IMR-90 (cell line): Measurements from ENCODE around the gene CD163L1. TPM values are rescaled to one million over a fixed set of nuclear protein-coding genes. Genes with fewer than 3 reads are reported as not detected.

Experiments used
- ATAC-seq: fragments of 200-7000 bp; cut with Tn5 transposase; 2 replicates; pipeline ENCODE4 v1.9.1; 2020; ENCODE audit warnings: low read depth, mild to moderate bottlenecking, moderate library complexity
- BruUV-seq: library from RNA; stranded (reverse); fragments of 400-500 nt; replicated peaks from 2 replicates; lab custom pipeline; 2021; lab: Mats Ljungman, UMichigan
- CTCF ChIA-PET: fragments of 300-600 bp; formaldehyde crosslinking; extraction: SDS; loops from one replicate; lab custom pipeline; 2021; ENCODE audit warnings: antibody characterized with exemption; lab: Yijun Ruan, JAX
- POLR2A ChIA-PET: fragments of 300-600 bp; sonication (Branson Sonifier 250); formaldehyde crosslinking; loops from one replicate; lab custom pipeline; 2022; ENCODE audit warnings: antibody characterized with exemption; ENCODE audit not compliant: unreplicated experiment; lab: Charles Lee
- DNase-seq: peaks from one replicate; pipeline ENCODE4 v3.0.0; 2013
- H2AFZ ChIP-seq: replicated peaks from 2 replicates; pipeline ENCODE3; 2013; ENCODE audit warnings: low read length, mild to moderate bottlenecking; ENCODE audit not compliant: poor library complexity
- H2AK5ac ChIP-seq: 2 replicates; pipeline ENCODE4 v1.6.1; 2013; ENCODE audit warnings: low read depth, low read length, inconsistent platforms
- H2AK9ac ChIP-seq: replicated peaks from 2 replicates; pipeline ENCODE3; 2013; ENCODE audit warnings: mild to moderate bottlenecking, low read depth, low read length, moderate library complexity; ENCODE audit not compliant: poor library complexity
- H2BK120ac ChIP-seq: 2 replicates; pipeline ENCODE4 v1.6.1; 2013; ENCODE audit warnings: low read depth, low read length, inconsistent platforms
- H2BK15ac ChIP-seq: 3 replicates; pipeline ENCODE4 v1.6.1; 2013; ENCODE audit warnings: low read depth, low read length, inconsistent platforms
- H2BK20ac ChIP-seq: 2 replicates; pipeline ENCODE4 v1.6.1; 2013; ENCODE audit warnings: low read depth, mild to moderate bottlenecking, inconsistent platforms, low read length, moderate library complexity
- H2BK5ac ChIP-seq: 2 replicates; pipeline ENCODE4 v1.6.1; 2013; ENCODE audit warnings: mild to moderate bottlenecking, low read depth, low read length, inconsistent platforms; ENCODE audit not compliant: poor library complexity, severe bottlenecking
- H3K14ac ChIP-seq: replicated peaks from 2 replicates; pipeline ENCODE4 v1.6.1; 2013; ENCODE audit warnings: low read depth, low read length, inconsistent platforms
- H3K18ac ChIP-seq: 2 replicates; pipeline ENCODE4 v1.6.1; 2013; ENCODE audit warnings: low read depth, low read length, control low read depth
- H3K23ac ChIP-seq: 2 replicates; pipeline ENCODE4 v1.6.1; 2013; ENCODE audit warnings: low read depth, low read length, inconsistent platforms
- H3K27ac ChIP-seq: 2 replicates; pipeline ENCODE4 v1.5.1; 2013; ENCODE audit warnings: mild to moderate bottlenecking, control low read depth, low read length; ENCODE audit not compliant: insufficient read depth
- H3K27me3 ChIP-seq: 2 replicates; pipeline ENCODE4 v1.6.1; 2013; ENCODE audit warnings: low read length; ENCODE audit not compliant: control insufficient read depth, insufficient read depth
- H3K36me3 ChIP-seq: 2 replicates; pipeline ENCODE4 v1.6.1; 2013; ENCODE audit warnings: low read length, mixed read lengths; ENCODE audit not compliant: control insufficient read depth, insufficient read depth
- H3K4ac ChIP-seq: 2 replicates; pipeline ENCODE4 v1.6.1; 2013; ENCODE audit warnings: low read depth, low read length, inconsistent platforms
- H3K4me1 ChIP-seq: 2 replicates; pipeline ENCODE4 v1.6.1; 2013; ENCODE audit warnings: low read length, mixed read lengths; ENCODE audit not compliant: control insufficient read depth, insufficient read depth
- H3K4me2 ChIP-seq: 2 replicates; pipeline ENCODE4 v1.6.1; 2013; ENCODE audit warnings: low read depth, mild to moderate bottlenecking, control low read depth, low read length, moderate library complexity
- H3K4me3 ChIP-seq: 2 replicates; pipeline ENCODE4 v1.5.1; 2013; ENCODE audit warnings: low read depth, mild to moderate bottlenecking, control low read depth, low read length, moderate library complexity; ENCODE audit not compliant: insufficient read depth
- H3K56ac ChIP-seq: 2 replicates; pipeline ENCODE4 v1.6.1; 2013; ENCODE audit warnings: low read length, inconsistent platforms; ENCODE audit not compliant: insufficient read depth; ENCODE audit errors: extremely low read depth
- H3K79me1 ChIP-seq, 2 experiments: 2 replicates each; pipeline ENCODE4 v1.6.1; 2013; ENCODE audit warnings: low read length in 2 of 2, inconsistent platforms in 1 of 2, low read depth in 1 of 2
- H3K9ac ChIP-seq: 2 replicates; pipeline ENCODE4 v1.6.1; 2013; ENCODE audit warnings: low read depth, low read length, control low read depth
- H3K9me1 ChIP-seq: 2 replicates; pipeline ENCODE4 v1.6.1; 2013; ENCODE audit warnings: low read length, inconsistent platforms; ENCODE audit not compliant: insufficient read depth
- H3K9me3 ChIP-seq: 2 replicates; pipeline ENCODE4 v1.6.1; 2013; ENCODE audit warnings: low read length; ENCODE audit not compliant: control insufficient read depth, insufficient read depth
- H4K20me1 ChIP-seq: 2 replicates; pipeline ENCODE4 v1.6.1; 2013; ENCODE audit warnings: low read length, inconsistent platforms; ENCODE audit not compliant: insufficient read depth
- H4K5ac ChIP-seq: 2 replicates; pipeline ENCODE4 v1.6.1; 2013; ENCODE audit warnings: mild to moderate bottlenecking, low read depth, low read length, control low read depth
- H4K8ac ChIP-seq, 2 experiments: 2 replicates each; pipeline ENCODE4 v1.6.1; 2013; ENCODE audit warnings: low read depth in 2 of 2, low read length in 2 of 2, control low read depth in 1 of 2, inconsistent platforms in 1 of 2
- H4K91ac ChIP-seq: 2 replicates; pipeline ENCODE4 v1.6.1; 2013; ENCODE audit warnings: low read depth, low read length, inconsistent platforms; ENCODE audit not compliant: insufficient read depth
- BHLHE40 ChIP-seq: fragments of 150-350 bp; IDR thresholded peaks from 2 replicates; pipeline ENCODE4 v1.6.1; 2016; ENCODE audit warnings: mild to moderate bottlenecking, low read depth, low read length
- CEBPB ChIP-seq: IDR thresholded peaks from 2 replicates; pipeline ENCODE4 v1.6.1; 2012; ENCODE audit warnings: low read depth, low read length, improper control_type of control experiment
- CTCF ChIP-seq: conservative IDR thresholded peaks from 2 replicates; pipeline ENCODE4 v1.5.1; 2012; ENCODE audit warnings: mild to moderate bottlenecking, low read depth, low read length, improper control_type of control experiment
- ELK1 ChIP-seq: fragments of 150-350 bp; IDR thresholded peaks from 2 replicates; pipeline ENCODE4 v1.6.1; 2016; ENCODE audit warnings: low read depth, mild to moderate bottlenecking, low read length, moderate library complexity, borderline replicate concordance
- FOS ChIP-seq: fragments of 150-350 bp; IDR thresholded peaks from 2 replicates; pipeline ENCODE4 v1.6.1; 2016; ENCODE audit warnings: low read depth, low read length
- MAFK ChIP-seq: IDR thresholded peaks from 2 replicates; pipeline ENCODE4 v1.6.1; 2012; ENCODE audit warnings: low read depth, low read length, improper control_type of control experiment
- MAZ ChIP-seq: IDR thresholded peaks from 2 replicates; pipeline ENCODE4 v1.6.1; 2012; ENCODE audit warnings: low read depth, mild to moderate bottlenecking, low read length, improper control_type of control experiment, moderate library complexity, borderline replicate concordance
- MXI1 ChIP-seq: IDR thresholded peaks from 2 replicates; pipeline ENCODE4 v1.6.1; 2012; ENCODE audit warnings: low read depth, mild to moderate bottlenecking, low read length, moderate library complexity, borderline replicate concordance
- NFE2L2 ChIP-seq: fragments of 150-350 bp; IDR thresholded peaks from 2 replicates; pipeline ENCODE4 v1.6.1; 2016; ENCODE audit warnings: low read depth, mild to moderate bottlenecking, low read length
- RAD21 ChIP-seq: IDR thresholded peaks from 2 replicates; pipeline ENCODE4 v1.6.1; 2012; ENCODE audit warnings: low read length, improper control_type of control experiment
- RCOR1 ChIP-seq: IDR thresholded peaks from 2 replicates; pipeline ENCODE4 v1.6.1; 2012; ENCODE audit warnings: mild to moderate bottlenecking, low read length, improper control_type of control experiment; ENCODE audit not compliant: insufficient replicate concordance
- RFX5 ChIP-seq: IDR thresholded peaks from 2 replicates; pipeline ENCODE4 v1.8.0; 2012; ENCODE audit warnings: low read depth, mild to moderate bottlenecking, low read length, moderate library complexity
- SMC3 ChIP-seq: fragments of 150-350 bp; IDR thresholded peaks from 2 replicates; pipeline ENCODE4 v1.6.1; 2016; ENCODE audit warnings: low read depth, mild to moderate bottlenecking, antibody characterized with exemption, low read length, moderate library complexity
- USF2 ChIP-seq: fragments of 150-350 bp; IDR thresholded peaks from 2 replicates; pipeline ENCODE4 v1.6.1; 2017; ENCODE audit warnings: mild to moderate bottlenecking, antibody characterized with exemption, low read length, low read depth
- WGBS, 2 experiments: methylation state at CpG; one replicate each; pipeline versions ENCODE4 v1.1.5 to v1.1.7; 2013; ENCODE audit warnings: missing lambda C conversion rate in 2 of 2; ENCODE audit not compliant: insufficient read length in 1 of 2; ENCODE audit errors: extremely low coverage in 2 of 2; 5-methylcytosine and 5-hydroxymethylcytosine counted together
- dilution Hi-C: fragments of 300-500 bp; cut with HindIII; formaldehyde crosslinking; loops from one replicate; pipeline ENCODE4 v1.14.3; 2018; ENCODE audit warnings: low sequenced_read_pairs; ENCODE audit not compliant: unreplicated experiment
- in situ Hi-C: fragments of 300-500 bp; cut with MboI; formaldehyde crosslinking; loops from 3 replicates; pipeline ENCODE4 v1.14.3; 2019; ENCODE audit warnings: low sequenced_read_pairs, inconsistent platforms, mixed read lengths
- intact Hi-C: fragments of 100-400 bp; cut with micrococcal nuclease; formaldehyde crosslinking; loops from 2 replicates; pipeline ENCODE4 v1.10.0; 2022
- polyA plus RNA-seq, 3 experiments: library from polyadenylated mRNA; depleted of rRNA; stranded (reverse); fragments of >200 nt; gene quantifications; 2 replicates each; pipeline ENCODE4 v1.2.3, GENCODE V29; 2012; ENCODE audit warnings: low replicate concordance in 1 of 3
- total RNA-seq: library from RNA; depleted of rRNA; stranded (reverse); fragments of >200 nt; gene quantifications from 2 replicates; pipeline ENCODE4 v1.2.3, GENCODE V29; 2012

CD163L1 gene
- total and polyA plus RNA-seq, 2 of the 4 experiments (the other 2 are of a cell fraction), result 0.50 to 1.6 TPM

GRCh38 chr12:7310070-7310469 lies 133.9 kb downstream of the CD163L1 start:
- Histone ChIP-seq H3K56ac (no peak overlapping the region), H3K9ac (no peak overlapping the region), H2BK120ac (no peak overlapping the region), H3K9me1 (no peaks in the 10 kb centered on the region), H4K5ac (no peak overlapping the region), H2AK9ac (no peak overlapping the region), H3K4me3 (no peak overlapping the region), H4K20me1 (no peaks in the 10 kb centered on the region), H2BK5ac (no peak overlapping the region), H3K27me3 (no peaks in the 10 kb centered on the region), H3K79me1 (no peaks in the 10 kb centered on the region), H2AK5ac (no peak overlapping the region), H2AFZ (no peak overlapping the region), H3K4ac (no peak overlapping the region), H3K4me1 (no peaks in the 10 kb centered on the region), H3K18ac (no peak overlapping the region), H3K23ac (no peak overlapping the region), H4K8ac (no peak overlapping the region), H2BK15ac (no peak overlapping the region), H3K4me2 (no peak overlapping the region), H3K14ac (no peak overlapping the region), H3K36me3 (no peaks in the 10 kb centered on the region), H3K27ac (no peak overlapping the region), H3K9me3 (no peaks in the 10 kb centered on the region), H4K91ac (no peak overlapping the region), H2BK20ac (no peak overlapping the region)
- ATAC-seq (no peak), DNase-seq (no peak)
- dilution Hi-C loops, result no loop called here
- intact Hi-C loops, result no loop called here
- TF ChIP-seq RFX5, result no peak
- no peak for TF ChIP-seq FOS
- no peak for TF ChIP-seq CTCF
- TF ChIP-seq ELK1, result no peak
- TF ChIP-seq RAD21, result no peak
- no peak for TF ChIP-seq CEBPB
- no peak for TF ChIP-seq SMC3
- TF ChIP-seq MAZ, result no peak
- TF ChIP-seq NFE2L2, result no peak
- TF ChIP-seq MAFK, result no peak
- no peak for TF ChIP-seq USF2
- no peak for TF ChIP-seq BHLHE40
- no peak for TF ChIP-seq MXI1
- TF ChIP-seq RCOR1, result no peak
- CTCF ChIA-PET, result no interaction called here
- POLR2A ChIA-PET, result no interaction called here
- in situ Hi-C loops, result no loop called here
- no TSS peak for BruUV-seq
- WGBS, 2 experiments, result no CpG with 5 or more reads among the region's 4 CpGs
